ENCODE measurements around the gene TLCD5. TPM values are rescaled to one million over a fixed set of nuclear protein-coding genes. Genes with fewer than 3 reads are reported as not detected.
A peak's percentile ranks its signal among the peaks of the same experiment; 100 is the strongest.

The TLCD5 gene
- total and polyA plus RNA-seq, 2 experiments from 2014 or later: 6.8 to 10.6 TPM

- Histone ChIP-seq H3K27ac (no peak overlapping the region), H3F3A (ENCODE audit: insufficient read depth) (no peaks in the 10 kb centered on the region)
Measured at GRCh38 chr11:120304526-120304925, 20.6 kb upstream of the TLCD5 start.

GRCh38 chr11:120305286-120305685, 19.8 kb upstream of the TLCD5 start:
- H3F3A ChIP-seq (ENCODE audit: insufficient read depth): no peaks in the 10 kb centered on the region
- no peaks in the 10 kb centered on the region for H3K9me3 ChIP-seq (ENCODE audit: low read depth)
- no peak overlapping the region for H3K27ac ChIP-seq
- no peak overlapping the region for H3K9ac ChIP-seq
- in situ Hi-C loops (cut with MboI): no loop called here
- H3K4me2 ChIP-seq (ENCODE audit: unreplicated experiment): no peak overlapping the region
- H4K20me1 ChIP-seq (ENCODE audit: insufficient read depth): no peaks in the 10 kb centered on the region
- 83 to 89% methylated on average over 12 of the region's 12 CpGs for WGBS, 2 experiments (ENCODE audit: low coverage in 1 of 2, low lambda C conversion rate in 2 of 2, missing lambda C conversion rate in 2 of 2)
- no peak overlapping the region for H3K4me3 ChIP-seq
- H3K79me2 ChIP-seq (ENCODE audit: insufficient read depth): no peaks in the 10 kb centered on the region
- no peak for DNase-seq
- peaks cover 16% of the 10 kb centered on the region; the same call in 1 of the 2 replicates for H3K4me1 ChIP-seq (ENCODE audit: insufficient read depth)
- H3K27me3 ChIP-seq (replicated peaks; ENCODE audit: insufficient read depth): no peaks in the 10 kb centered on the region
- H2AFZ ChIP-seq: no peak overlapping the region
- H3K36me3 ChIP-seq (ENCODE audit: low read depth): no peaks in the 10 kb centered on the region
- H3K9me2 ChIP-seq (ENCODE audit: insufficient read depth): no peaks in the 10 kb centered on the region
- no peak for TF ChIP-seq EZH2 (IDR thresholded peaks at IDR 0.05; ENCODE audit: insufficient read depth, poor library complexity, severe bottlenecking)
- no peak for TF ChIP-seq EZH2phosphoT487 (IDR thresholded peaks at IDR 0.05; ENCODE audit: insufficient read depth, low read depth)

More at GRCh38 chr11:120304526-120304925, 20.6 kb upstream of the TLCD5 start:
- peaks cover 16% of the 10 kb centered on the region; the same call in 1 of the 2 replicates for H3K4me1 ChIP-seq (ENCODE audit: insufficient read depth)
- no peaks in the 10 kb centered on the region for H4K20me1 ChIP-seq (ENCODE audit: insufficient read depth)
- TF ChIP-seq EZH2 (IDR thresholded peaks at IDR 0.05; ENCODE audit: insufficient read depth, poor library complexity, severe bottlenecking): no peak
- TF ChIP-seq EZH2phosphoT487 (IDR thresholded peaks at IDR 0.05; ENCODE audit: insufficient read depth, low read depth): no peak
- H3K9me3 ChIP-seq (ENCODE audit: low read depth): no peaks in the 10 kb centered on the region
- H3K4me2 ChIP-seq (ENCODE audit: unreplicated experiment): no peak overlapping the region
- H3K27me3 ChIP-seq (replicated peaks; ENCODE audit: insufficient read depth): no peaks in the 10 kb centered on the region
- no peak overlapping the region for H3K9ac ChIP-seq
- no peaks in the 10 kb centered on the region for H3K79me2 ChIP-seq (ENCODE audit: insufficient read depth)
- no peak overlapping the region for H3K4me3 ChIP-seq
- H3K9me2 ChIP-seq (ENCODE audit: insufficient read depth): no peaks in the 10 kb centered on the region
- in situ Hi-C loops (cut with MboI): no loop called here
- H3K36me3 ChIP-seq (ENCODE audit: low read depth): no peaks in the 10 kb centered on the region
- DNase-seq: peak; percentile 49
- no peak overlapping the region for H2AFZ ChIP-seq

- no peaks in the 10 kb centered on the region for H3F3A ChIP-seq (ENCODE audit: insufficient read depth)
- H3K27ac ChIP-seq: peak overlapping the region; percentile 49
- WGBS, 2 experiments (ENCODE audit: low coverage in 1 of 2, low lambda C conversion rate in 2 of 2, missing lambda C conversion rate in 2 of 2): 35 to 41% methylated on average over 11 of the region's 11 CpGs
- H2AFZ ChIP-seq: peak overlapping the region; percentile 14; the same call in 1 of the 2 replicates
- peak; percentile 97 for DNase-seq
- no peaks in the 10 kb centered on the region for H4K20me1 ChIP-seq (ENCODE audit: insufficient read depth)
- 0 out of 2 replicates have a peak overlapping the region, but pooled peaks have one; percentile 12 for H3K9ac ChIP-seq
- H3K4me2 ChIP-seq (ENCODE audit: unreplicated experiment): peak overlapping the region; percentile 21
- H3K4me3 ChIP-seq: no peak overlapping the region
- TF ChIP-seq EZH2phosphoT487 (IDR thresholded peaks at IDR 0.05; ENCODE audit: insufficient read depth, low read depth) (no peak), EZH2 (IDR thresholded peaks at IDR 0.05; ENCODE audit: insufficient read depth, poor library complexity, severe bottlenecking) (no peak)
- H3K9me2 ChIP-seq (ENCODE audit: insufficient read depth): no peaks in the 10 kb centered on the region
- no peaks in the 10 kb centered on the region for H3K9me3 ChIP-seq (ENCODE audit: low read depth)
- peaks cover 20% of the 10 kb centered on the region; the same call in 1 of the 2 replicates for H3K4me1 ChIP-seq (ENCODE audit: insufficient read depth)
- no peaks in the 10 kb centered on the region for H3K27me3 ChIP-seq (replicated peaks; ENCODE audit: insufficient read depth)
- in situ Hi-C loops (cut with MboI): no loop called here
- H3K36me3 ChIP-seq (ENCODE audit: low read depth): no peaks in the 10 kb centered on the region
- no peaks in the 10 kb centered on the region for H3K79me2 ChIP-seq (ENCODE audit: insufficient read depth)
Measured at GRCh38 chr11:120306519-120307242, 18.4 kb upstream of the TLCD5 start.

GRCh38 chr11:120307476-120307875, 17.6 kb upstream of the TLCD5 start:
- 92% methylated on average over 11 of the region's 11 CpGs for WGBS, 2 experiments (ENCODE audit: low coverage in 1 of 2, low lambda C conversion rate in 2 of 2, missing lambda C conversion rate in 2 of 2)
- Histone ChIP-seq H3K4me1 (ENCODE audit: insufficient read depth) (peaks cover 20% of the 10 kb centered on the region; the same call in 1 of the 2 replicates), H3K4me2 (ENCODE audit: unreplicated experiment) (no peak overlapping the region), H3K36me3 (ENCODE audit: low read depth) (no peaks in the 10 kb centered on the region), H4K20me1 (ENCODE audit: insufficient read depth) (no peaks in the 10 kb centered on the region), H3K9me2 (ENCODE audit: insufficient read depth) (no peaks in the 10 kb centered on the region), H3K79me2 (ENCODE audit: insufficient read depth) (no peaks in the 10 kb centered on the region), H3K4me3 (no peak overlapping the region), H3F3A (ENCODE audit: insufficient read depth) (no peaks in the 10 kb centered on the region), H3K27ac (no peak overlapping the region), H3K9me3 (ENCODE audit: low read depth) (no peaks in the 10 kb centered on the region), H3K9ac (no peak overlapping the region), H2AFZ (no peak overlapping the region), H3K27me3 (replicated peaks; ENCODE audit: insufficient read depth) (no peaks in the 10 kb centered on the region)
- no peak for TF ChIP-seq EZH2phosphoT487 (IDR thresholded peaks at IDR 0.05; ENCODE audit: insufficient read depth, low read depth)
- TF ChIP-seq EZH2 (IDR thresholded peaks at IDR 0.05; ENCODE audit: insufficient read depth, poor library complexity, severe bottlenecking): no peak
- in situ Hi-C loops (cut with MboI): no loop called here
- no peak for DNase-seq
